ENCODE results near the gene KDF1. TPM values are rescaled to one million over a fixed set of nuclear protein-coding genes. Genes with fewer than 3 reads are reported as not detected.

The KDF1 gene
- total and polyA plus RNA-seq, 2 donors (not counting 1 experiment from before 2014, with no cell fraction given) = not detected

- no peak overlapping the region for H3K4me3 ChIP-seq (replicated peaks in 1 of 4; ENCODE audit: control extremely low read depth in 1 of 4, insufficient read depth in 1 of 4, low read depth in 3 of 4, low read length in 4 of 4)
- no peak overlapping the region for H3K4me2 ChIP-seq (ENCODE audit: extremely low read depth, insufficient read depth, low read length)
- DNase-seq (ENCODE audit: low read depth in 2 of 2) = no peak
- H3K36me3 ChIP-seq (ENCODE audit: control insufficient read depth, insufficient read depth, low read length) = peaks cover 2% of the 10 kb centered on the region
- H3K9me3 ChIP-seq (ENCODE audit: control insufficient read depth, insufficient read depth, low read depth, low read length) = no peaks in the 10 kb centered on the region
- no peaks in the 10 kb centered on the region for H3K4me1 ChIP-seq (ENCODE audit: control insufficient read depth, extremely low read depth, insufficient read depth, low read length)
- no peaks in the 10 kb centered on the region for H4K20me1 ChIP-seq (ENCODE audit: control insufficient read depth, extremely low read depth, insufficient read depth, low read length)
- no peaks in the 10 kb centered on the region for H3K79me2 ChIP-seq (ENCODE audit: control insufficient read depth, insufficient read depth, low read length)
- no peak overlapping the region for H2AFZ ChIP-seq (ENCODE audit: low read length)
- H3K27me3 ChIP-seq (ENCODE audit: control insufficient read depth, insufficient read depth, low read length) = no peaks in the 10 kb centered on the region
- H3K27ac ChIP-seq (ENCODE audit: insufficient read depth, low read length) = no peak overlapping the region
- no peak for TF ChIP-seq EZH2 (IDR thresholded peaks at IDR 0.05; ENCODE audit: low read length, missing control alignments)
- TF ChIP-seq CTCF (conservative IDR thresholded peaks at IDR 0.05 in 1 of 2, IDR thresholded peaks at IDR 0.05 in 1 of 2; ENCODE audit: low read depth in 1 of 2, low read length in 2 of 2) = no peak
- no peak overlapping the region for H3K9ac ChIP-seq (ENCODE audit: insufficient read depth, low read length)
These were observed 9.1 kb downstream of the KDF1 start for GRCh38 chr1:26951216-26951615.

- Histone ChIP-seq H2AFZ (ENCODE audit: low read length) (no peak overlapping the region), H3K4me1 (ENCODE audit: control insufficient read depth, extremely low read depth, insufficient read depth, low read length) (no peaks in the 10 kb centered on the region), H3K9ac (ENCODE audit: insufficient read depth, low read length) (no peak overlapping the region), H3K79me2 (ENCODE audit: control insufficient read depth, insufficient read depth, low read length) (no peaks in the 10 kb centered on the region), H3K36me3 (ENCODE audit: control insufficient read depth, insufficient read depth, low read length) (peaks cover 5% of the 10 kb centered on the region), H3K27ac (ENCODE audit: insufficient read depth, low read length) (no peak overlapping the region), H3K9me3 (ENCODE audit: control insufficient read depth, insufficient read depth, low read depth, low read length) (no peaks in the 10 kb centered on the region), H4K20me1 (ENCODE audit: control insufficient read depth, extremely low read depth, insufficient read depth, low read length) (no peaks in the 10 kb centered on the region), H3K4me2 (ENCODE audit: extremely low read depth, insufficient read depth, low read length) (no peak overlapping the region), H3K27me3 (ENCODE audit: control insufficient read depth, insufficient read depth, low read length) (no peaks in the 10 kb centered on the region), H3K4me3 (replicated peaks in 1 of 4; ENCODE audit: control extremely low read depth in 1 of 4, insufficient read depth in 1 of 4, low read depth in 3 of 4, low read length in 4 of 4) (no peak overlapping the region)
- DNase-seq (ENCODE audit: low read depth in 2 of 2) = no peak
- no peak for TF ChIP-seq CTCF (conservative IDR thresholded peaks at IDR 0.05 in 1 of 2, IDR thresholded peaks at IDR 0.05 in 1 of 2; ENCODE audit: low read depth in 1 of 2, low read length in 2 of 2)
- TF ChIP-seq EZH2 (IDR thresholded peaks at IDR 0.05; ENCODE audit: low read length, missing control alignments) = no peak
These were observed 9.7 kb downstream of the KDF1 start for GRCh38 chr1:26950602-26951001.

GRCh38 chr1:26949926-26950319, 10.3 kb downstream of the KDF1 start:
- no peak overlapping the region for H3K4me2 ChIP-seq (ENCODE audit: extremely low read depth, insufficient read depth, low read length)
- H2AFZ ChIP-seq (ENCODE audit: low read length) = no peak overlapping the region
- no peak overlapping the region for H3K27ac ChIP-seq (ENCODE audit: insufficient read depth, low read length)
- no peaks in the 10 kb centered on the region for H4K20me1 ChIP-seq (ENCODE audit: control insufficient read depth, extremely low read depth, insufficient read depth, low read length)
- no peak for DNase-seq (ENCODE audit: low read depth in 2 of 2)
- TF ChIP-seq CTCF (conservative IDR thresholded peaks at IDR 0.05 in 1 of 2, IDR thresholded peaks at IDR 0.05 in 1 of 2; ENCODE audit: low read depth in 1 of 2, low read length in 2 of 2) = no peak
- no peak for TF ChIP-seq EZH2 (IDR thresholded peaks at IDR 0.05; ENCODE audit: low read length, missing control alignments)
- H3K36me3 ChIP-seq (ENCODE audit: control insufficient read depth, insufficient read depth, low read length) = peaks cover 8% of the 10 kb centered on the region
- H3K4me1 ChIP-seq (ENCODE audit: control insufficient read depth, extremely low read depth, insufficient read depth, low read length) = no peaks in the 10 kb centered on the region
- no peaks in the 10 kb centered on the region for H3K27me3 ChIP-seq (ENCODE audit: control insufficient read depth, insufficient read depth, low read length)
- no peak overlapping the region for H3K4me3 ChIP-seq (replicated peaks in 1 of 4; ENCODE audit: control extremely low read depth in 1 of 4, insufficient read depth in 1 of 4, low read depth in 3 of 4, low read length in 4 of 4)
- H3K9me3 ChIP-seq (ENCODE audit: control insufficient read depth, insufficient read depth, low read depth, low read length) = no peaks in the 10 kb centered on the region
- H3K9ac ChIP-seq (ENCODE audit: insufficient read depth, low read length) = no peak overlapping the region
- H3K79me2 ChIP-seq (ENCODE audit: control insufficient read depth, insufficient read depth, low read length) = no peaks in the 10 kb centered on the region

Measured in fibroblast of lung (primary cell).